ENCODE results near the gene GOLGA5. TPM values are rescaled to one million over a fixed set of nuclear protein-coding genes. Genes with fewer than 3 reads are reported as not detected.

Gene GOLGA5
- total RNA-seq, 1 experiment from 2014 or later, result 23.5 TPM

DNA sequence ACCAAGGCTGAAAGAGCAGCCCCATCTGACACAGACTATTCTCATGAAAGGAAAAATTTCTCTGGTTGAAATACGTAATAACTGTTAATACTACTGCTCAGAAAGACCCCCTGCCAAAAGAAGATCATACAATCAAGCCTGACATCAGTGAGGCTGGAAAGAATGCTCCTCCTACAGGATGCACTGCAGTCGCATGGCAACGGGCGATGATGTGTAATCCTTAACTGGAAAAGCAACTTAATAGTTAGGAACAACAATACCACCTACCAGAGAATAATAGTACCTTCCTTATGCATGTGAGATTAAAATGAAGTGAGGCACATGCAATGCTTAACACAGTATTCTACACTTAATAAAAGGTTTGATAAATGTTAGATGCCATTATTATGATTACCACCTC, 1.2 kb upstream of the GOLGA5 start:
- H2AFZ ChIP-seq (ENCODE audit: low read length), result no peak overlapping the region
- H3K36me3 ChIP-seq (ENCODE audit: low read depth, low read length), result peaks cover 10% of the 10 kb centered on the region
- peak; percentile 12 for DNase-seq
- no peak overlapping the region for H3K27ac ChIP-seq (ENCODE audit: low read length)
- intact Hi-C loops (cut with micrococcal nuclease), result no loop called here
- H3K4me1 ChIP-seq (ENCODE audit: insufficient read depth, low read length), result peaks cover 15% of the 10 kb centered on the region
- ChIA-PET POLR2A (ENCODE audit: unreplicated experiment) (no interaction called here), CTCF (no interaction called here)
- no peak for ATAC-seq
- H3F3A ChIP-seq (ENCODE audit: low read length, unreplicated experiment), result no peaks in the 10 kb centered on the region
- H3K27me3 ChIP-seq (ENCODE audit: low read length), result no peaks in the 10 kb centered on the region
- no peaks in the 10 kb centered on the region for H4K20me1 ChIP-seq (ENCODE audit: low read length)
- H3K9me2 ChIP-seq (replicated peaks; ENCODE audit: low read length), result no peaks in the 10 kb centered on the region
- no TSS peak for BruUV-seq (replicated peaks)
- peaks cover 13% of the 10 kb centered on the region; the same call in 1 of the 2 replicates for H3K9me3 ChIP-seq (ENCODE audit: low read length)
- H3K4me3 ChIP-seq (ENCODE audit: low read length), result no peak overlapping the region
- TF ChIP-seq EZH2 (IDR thresholded peaks at IDR 0.05; ENCODE audit: low read length, unreplicated experiment) (no peak), EZH2phosphoT487 (IDR thresholded peaks at IDR 0.05; ENCODE audit: borderline replicate concordance, low read length) (no peak)
- TF ChIP-seq, protein P1, sequence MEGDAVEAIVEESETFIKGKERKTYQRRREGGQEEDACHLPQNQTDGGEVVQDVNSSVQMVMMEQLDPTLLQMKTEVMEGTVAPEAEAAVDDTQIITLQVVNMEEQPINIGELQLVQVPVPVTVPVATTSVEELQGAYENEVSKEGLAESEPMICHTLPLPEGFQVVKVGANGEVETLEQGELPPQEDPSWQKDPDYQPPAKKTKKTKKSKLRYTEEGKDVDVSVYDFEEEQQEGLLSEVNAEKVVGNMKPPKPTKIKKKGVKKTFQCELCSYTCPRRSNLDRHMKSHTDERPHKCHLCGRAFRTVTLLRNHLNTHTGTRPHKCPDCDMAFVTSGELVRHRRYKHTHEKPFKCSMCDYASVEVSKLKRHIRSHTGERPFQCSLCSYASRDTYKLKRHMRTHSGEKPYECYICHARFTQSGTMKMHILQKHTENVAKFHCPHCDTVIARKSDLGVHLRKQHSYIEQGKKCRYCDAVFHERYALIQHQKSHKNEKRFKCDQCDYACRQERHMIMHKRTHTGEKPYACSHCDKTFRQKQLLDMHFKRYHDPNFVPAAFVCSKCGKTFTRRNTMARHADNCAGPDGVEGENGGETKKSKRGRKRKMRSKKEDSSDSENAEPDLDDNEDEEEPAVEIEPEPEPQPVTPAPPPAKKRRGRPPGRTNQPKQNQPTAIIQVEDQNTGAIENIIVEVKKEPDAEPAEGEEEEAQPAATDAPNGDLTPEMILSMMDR (conservative IDR thresholded peaks at IDR 0.05; ENCODE audit: low read depth, low read length), result no peak
- H3K79me2 ChIP-seq (ENCODE audit: low read length), result peaks cover 31% of the 10 kb centered on the region
- no peak overlapping the region for H3K9ac ChIP-seq (ENCODE audit: low read length)
- H3K4me2 ChIP-seq (ENCODE audit: low read length), result 0 out of 2 replicates have a peak overlapping the region, but pooled peaks have one; percentile 67

DNA sequence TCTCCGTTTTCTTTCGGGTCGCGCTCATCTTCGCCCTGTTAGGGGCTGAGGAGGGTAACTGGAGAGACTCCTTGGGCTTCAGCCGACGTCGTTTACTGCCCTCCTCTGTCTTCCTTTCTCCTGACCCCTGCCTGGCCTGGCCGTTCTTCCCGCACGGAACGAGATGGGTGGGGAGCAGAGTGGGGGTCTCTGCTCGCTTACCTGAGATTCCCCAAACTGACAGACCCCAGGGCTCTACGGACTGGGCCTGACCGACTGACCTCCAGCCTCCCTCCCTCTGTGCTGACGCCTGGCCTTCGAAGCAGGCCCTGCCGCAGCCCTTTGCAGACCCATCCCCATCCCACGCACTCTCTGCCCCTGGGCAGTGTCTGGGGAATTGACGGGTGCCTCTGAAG, 439 bp downstream of the GOLGA5 start:
- TF ChIP-seq EZH2 (IDR thresholded peaks at IDR 0.05; ENCODE audit: low read length, unreplicated experiment) (no peak), EZH2phosphoT487 (IDR thresholded peaks at IDR 0.05; ENCODE audit: borderline replicate concordance, low read length) (no peak)
- TF ChIP-seq, protein P1 (conservative IDR thresholded peaks at IDR 0.05; ENCODE audit: low read depth, low read length), result no peak
- intact Hi-C loops (cut with micrococcal nuclease), result no loop called here
- Histone ChIP-seq H3K36me3 (ENCODE audit: low read depth, low read length) (peaks cover 13% of the 10 kb centered on the region; the same call in 1 of the 2 replicates), H3K9ac (ENCODE audit: low read length) (peak overlapping the region; percentile 96), H3K27ac (ENCODE audit: low read length) (peak overlapping the region; percentile 53), H3K9me2 (replicated peaks; ENCODE audit: low read length) (no peaks in the 10 kb centered on the region), H2AFZ (ENCODE audit: low read length) (peak overlapping the region; percentile 57), H3K27me3 (ENCODE audit: low read length) (no peaks in the 10 kb centered on the region), H4K20me1 (ENCODE audit: low read length) (no peaks in the 10 kb centered on the region), H3K79me2 (ENCODE audit: low read length) (peaks cover 37% of the 10 kb centered on the region), H3K4me2 (ENCODE audit: low read length) (peak overlapping the region; percentile 94), H3K4me3 (ENCODE audit: low read length) (peak overlapping the region; percentile 91), H3F3A (ENCODE audit: low read length, unreplicated experiment) (no peaks in the 10 kb centered on the region), H3K4me1 (ENCODE audit: insufficient read depth, low read length) (peaks cover 15% of the 10 kb centered on the region), H3K9me3 (ENCODE audit: low read length) (0 out of 2 replicates have a peak, but pooled peaks cover 3% of the 10 kb centered on the region)
- ATAC-seq, result 0 out of 2 replicates have a peak, but pooled peaks have one; percentile 7
- CTCF ChIA-PET, result no interaction called here
- BruUV-seq (replicated peaks), result TSS peak; percentile 49
- POLR2A ChIA-PET (ENCODE audit: unreplicated experiment), result no interaction called here
- no peak for DNase-seq

DNA sequence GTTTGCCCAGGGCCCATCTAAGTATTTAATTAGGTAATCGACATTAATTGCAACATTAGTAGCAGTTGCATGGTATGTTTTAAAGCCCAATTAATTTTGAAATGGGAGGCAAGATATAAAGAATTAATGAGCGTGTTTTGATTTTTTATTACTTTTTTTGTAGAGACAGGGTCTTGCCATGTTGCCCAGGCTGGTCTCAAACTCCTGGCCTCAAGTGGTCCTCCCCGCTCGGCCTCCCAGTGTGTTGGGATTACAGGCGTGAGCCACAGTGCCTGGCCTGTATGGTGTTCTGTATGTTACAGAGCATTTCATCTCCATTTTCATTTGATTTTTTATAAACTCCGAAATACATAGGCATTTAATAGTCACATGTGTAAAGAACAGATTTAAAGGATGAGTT, 856 bp downstream of the GOLGA5 start:
- H3K4me2 ChIP-seq (ENCODE audit: low read length), result peak overlapping the region; percentile 94
- intact Hi-C loops (cut with micrococcal nuclease), result no loop called here
- H3K79me2 ChIP-seq (ENCODE audit: low read length), result peaks cover 41% of the 10 kb centered on the region
- H3K36me3 ChIP-seq (ENCODE audit: low read depth, low read length), result peaks cover 10% of the 10 kb centered on the region; the same call in 1 of the 2 replicates
- no peaks in the 10 kb centered on the region for H4K20me1 ChIP-seq (ENCODE audit: low read length)
- no peaks in the 10 kb centered on the region for H3K27me3 ChIP-seq (ENCODE audit: low read length)
- H3K9me2 ChIP-seq (replicated peaks; ENCODE audit: low read length), result no peaks in the 10 kb centered on the region
- no peaks in the 10 kb centered on the region for H3F3A ChIP-seq (ENCODE audit: low read length, unreplicated experiment)
- ChIA-PET CTCF (no interaction called here), POLR2A (ENCODE audit: unreplicated experiment) (no interaction called here)
- H3K9ac ChIP-seq (ENCODE audit: low read length), result peak overlapping the region; percentile 96
- ATAC-seq (no peak), DNase-seq (no peak)
- H3K4me1 ChIP-seq (ENCODE audit: insufficient read depth, low read length), result peaks cover 15% of the 10 kb centered on the region
- no TSS peak for BruUV-seq (replicated peaks)
- H3K4me3 ChIP-seq (ENCODE audit: low read length), result peak overlapping the region; percentile 91
- H3K9me3 ChIP-seq (ENCODE audit: low read length), result no peaks in the 10 kb centered on the region
- H3K27ac ChIP-seq (ENCODE audit: low read length), result peak overlapping the region; percentile 53; the same call in 1 of the 2 replicates
- H2AFZ ChIP-seq (ENCODE audit: low read length), result peak overlapping the region; percentile 57; the same call in 1 of the 2 replicates
- TF ChIP-seq EZH2 (IDR thresholded peaks at IDR 0.05; ENCODE audit: low read length, unreplicated experiment), result no peak
- no peak for TF ChIP-seq EZH2phosphoT487 (IDR thresholded peaks at IDR 0.05; ENCODE audit: borderline replicate concordance, low read length)
- TF ChIP-seq, protein P1 (conservative IDR thresholded peaks at IDR 0.05; ENCODE audit: low read depth, low read length), result no peak

All from PC-3 (cell line).